IPS-18c (cell line): ENCODE data around the gene PLXND1.

ENCODE experiments used
- H3K4me3 ChIP-seq: 2 replicates; pipeline ENCODE4 v1.7.0; 2013; ENCODE audit warnings: low read depth, mild to moderate bottlenecking, low read length, moderate library complexity; ENCODE audit not compliant: insufficient read depth
- H3K9me3 ChIP-seq: one replicate; pipeline ENCODE4 v1.6.1; 2013; ENCODE audit warnings: mild to moderate bottlenecking, low read length, moderate library complexity; ENCODE audit not compliant: control insufficient read depth, insufficient read depth

The PLXND1 gene

GRCh38 chr3:129564981-129565644, 41.4 kb downstream of the PLXND1 start:
- H3K9me3 ChIP-seq = no peaks in the 10 kb centered on the region
- H3K4me3 ChIP-seq = no peak overlapping the region

GRCh38 chr3:129563850-129564535, 42.5 kb downstream of the PLXND1 start:
- Histone ChIP-seq H3K9me3 (no peaks in the 10 kb centered on the region), H3K4me3 (no peak overlapping the region)

GRCh38 chr3:129563332-129563731, 43.1 kb downstream of the PLXND1 start:
- Histone ChIP-seq H3K9me3 (no peaks in the 10 kb centered on the region), H3K4me3 (no peak overlapping the region)

GRCh38 chr3:129562803-129563202, 43.7 kb downstream of the PLXND1 start:
- H3K4me3 ChIP-seq = no peak overlapping the region
- H3K9me3 ChIP-seq = no peaks in the 10 kb centered on the region

- Histone ChIP-seq H3K9me3 (no peaks in the 10 kb centered on the region), H3K4me3 (no peak overlapping the region)
Measured at GRCh38 chr3:129561619-129562248, 44.7 kb downstream of the PLXND1 start.

GRCh38 chr3:129560911-129561594, 45.4 kb downstream of the PLXND1 start:
- no peak overlapping the region for H3K4me3 ChIP-seq

GRCh38 chr3:129560269-129560787, 46.1 kb downstream of the PLXND1 start:
- Histone ChIP-seq H3K9me3 (no peaks in the 10 kb centered on the region), H3K4me3 (no peak overlapping the region)

More at GRCh38 chr3:129560911-129561594, 45.4 kb downstream of the PLXND1 start:
- no peaks in the 10 kb centered on the region for H3K9me3 ChIP-seq

- Histone ChIP-seq H3K9me3 (no peaks in the 10 kb centered on the region), H3K4me3 (no peak overlapping the region)
Measured at GRCh38 chr3:129559565-129560079, 46.9 kb downstream of the PLXND1 start.

GRCh38 chr3:129558772-129559564, 47.5 kb downstream of the PLXND1 start:
- H3K4me3 ChIP-seq = no peak overlapping the region
- no peaks in the 10 kb centered on the region for H3K9me3 ChIP-seq

- H3K9me3 ChIP-seq = no peaks in the 10 kb centered on the region
- H3K4me3 ChIP-seq = no peak overlapping the region
Measured at GRCh38 chr3:129558081-129558771, 48.2 kb downstream of the PLXND1 start.

- Histone ChIP-seq H3K9me3 (no peaks in the 10 kb centered on the region), H3K4me3 (no peak overlapping the region)
Measured at GRCh38 chr3:129557548-129557894, 49.0 kb downstream of the PLXND1 start.

- no peak overlapping the region for H3K4me3 ChIP-seq
- H3K9me3 ChIP-seq = no peaks in the 10 kb centered on the region
Measured at GRCh38 chr3:129556890-129557547, 49.5 kb downstream of the PLXND1 start.

GRCh38 chr3:129556358-129556695, 50.1 kb downstream of the PLXND1 start:
- Histone ChIP-seq H3K4me3 (no peak overlapping the region), H3K9me3 (no peaks in the 10 kb centered on the region)

- H3K9me3 ChIP-seq = no peaks in the 10 kb centered on the region
- no peak overlapping the region for H3K4me3 ChIP-seq
Measured at GRCh38 chr3:129555616-129556357, 50.7 kb downstream of the PLXND1 start.

GRCh38 chr3:129555153-129555550, 51.3 kb downstream of the PLXND1 start:
- Histone ChIP-seq H3K4me3 (no peak overlapping the region), H3K9me3 (no peaks in the 10 kb centered on the region)
